K562 (cell line): ENCODE measurements around the gene ABHD1. TPM values are rescaled to one million over a fixed set of nuclear protein-coding genes. Genes with fewer than 3 reads are reported as not detected.

Experiments
- ATAC-seq: fragments of 200-7000 bp; cut with Tn5 transposase; 3 replicates; pipeline ENCODE4 v1.9.1; 2020; ENCODE audit warnings: moderate library complexity
- BruUV-seq: library from RNA; stranded (reverse); fragments of 400-500 nt; replicated peaks from 2 replicates; lab custom pipeline; 2021; lab: Mats Ljungman, UMichigan
- CTCF ChIA-PET: fragments of 300-600 bp; formaldehyde crosslinking; extraction: SDS; loops from one replicate; lab custom pipeline; 2021; ENCODE audit warnings: low intra/inter-chr PET ratio; lab: Yijun Ruan, JAX
- POLR2A ChIA-PET: fragments of 300-600, 350-650 bp; sonication (Branson Sonifier 250); formaldehyde crosslinking; extraction: SDS; loops from one replicate; lab custom pipeline; 2021; ENCODE audit warnings: antibody characterized with exemption, inconsistent platforms; lab: Yijun Ruan, JAX
- DNase-seq, 4 experiments: peaks; one replicate each; pipeline versions ENCODE4 v3.0.0 to v3.0.0-alpha.2; 2011 to 2018; ENCODE audit warnings: low spot score in 3 of 4, mixed read lengths in 3 of 4; ENCODE audit errors: extremely low read depth in 1 of 4
- FAIRE-seq: peaks from 2 replicates; lab custom pipeline; 2011; peaks lifted over from hg19 to GRCh38; lab: Jason Lieb, UNC
- H2AFZ ChIP-seq: 2 replicates; pipeline ENCODE4 v1.6.0; 2011; ENCODE audit warnings: low read depth, low read length, control low read depth, inconsistent platforms
- H3K27ac ChIP-seq: fragments of 200-600 bp; 3 replicates; pipeline ENCODE4 v1.8.0; 2011; ENCODE audit warnings: low read depth, mild to moderate bottlenecking, control low read depth, inconsistent platforms, low read length, moderate library complexity, mixed read lengths; ENCODE audit errors: extremely low read depth
- H3K27me3 ChIP-seq, 2 experiments: fragments of 300-600 bp in 1 of 2; 2 replicates in 1 of 2; 3 replicates in 1 of 2; pipeline versions ENCODE4 v1.6.0 to v1.8.0; 2011; ENCODE audit warnings: inconsistent platforms in 2 of 2, low read length in 2 of 2, mild to moderate bottlenecking in 1 of 2, mixed read lengths in 1 of 2, moderate library complexity in 1 of 2; ENCODE audit not compliant: control insufficient read depth in 2 of 2, insufficient read depth in 2 of 2
- H3K36me3 ChIP-seq: fragments of 300-600 bp; 3 replicates; pipeline ENCODE4 v1.8.0; 2011; ENCODE audit warnings: mild to moderate bottlenecking, low read length, inconsistent platforms; ENCODE audit not compliant: control insufficient read depth, insufficient read depth
- H3K4me1 ChIP-seq, 2 experiments: fragments of 200-600 bp in 1 of 2; replicated peaks in 1 of 2; 2 replicates in 1 of 2; 3 replicates in 1 of 2; pipeline versions ENCODE4 v1.5.1 to v1.8.0; 2011; ENCODE audit warnings: inconsistent platforms in 2 of 2, low read length in 2 of 2, mild to moderate bottlenecking in 1 of 2, mixed read lengths in 1 of 2, moderate library complexity in 1 of 2; ENCODE audit not compliant: control insufficient read depth in 2 of 2, insufficient read depth in 2 of 2
- H3K4me2 ChIP-seq: 2 replicates; pipeline ENCODE4 v1.6.1; 2011; ENCODE audit warnings: low read length, control low read depth, inconsistent platforms, mixed read lengths; ENCODE audit not compliant: insufficient read depth
- H3K4me3 ChIP-seq: fragments of 200-600 bp; sonication (generic), shearing (Covaris generic); 2 replicates; pipeline ENCODE4 v1.5.1; 2016; ENCODE audit warnings: control low read depth, inconsistent platforms
- H3K79me2 ChIP-seq: fragments of 200-600 bp; 3 replicates; pipeline ENCODE4 v1.8.0; 2011; ENCODE audit warnings: low read length, inconsistent platforms; ENCODE audit not compliant: control insufficient read depth, insufficient read depth
- H3K9ac ChIP-seq, 2 experiments: 2 replicates each; pipeline versions ENCODE4 v1.6.0 to v1.6.1; 2011; ENCODE audit warnings: low read depth in 2 of 2, low read length in 2 of 2, control low read depth in 1 of 2, inconsistent platforms in 1 of 2, mild to moderate bottlenecking in 1 of 2, mixed read lengths in 1 of 2; ENCODE audit not compliant: insufficient read depth in 1 of 2
- H3K9me1 ChIP-seq: one replicate; pipeline ENCODE4 v1.6.0; 2011; ENCODE audit warnings: inconsistent platforms, mild to moderate bottlenecking, low read length, moderate library complexity; ENCODE audit not compliant: control insufficient read depth, insufficient read depth
- H3K9me3 ChIP-seq: replicated peaks from 2 replicates; pipeline ENCODE4 v1.5.1; 2011; ENCODE audit warnings: low read depth, low read length, inconsistent platforms; ENCODE audit not compliant: control insufficient read depth, insufficient read depth
- H4K20me1 ChIP-seq: replicated peaks from 2 replicates; pipeline ENCODE4 v1.6.1; 2011; ENCODE audit warnings: low read length, inconsistent platforms, mixed read lengths; ENCODE audit not compliant: control insufficient read depth, insufficient read depth
- KAT7 ChIP-seq: sonication (generic); formaldehyde crosslinking; IDR thresholded peaks from 2 replicates; pipeline ENCODE4 v1.8.0; 2022; ENCODE audit warnings: missing genetic modification reagents, mild to moderate bottlenecking, borderline replicate concordance
- RBM39 ChIP-seq: fragments of 200-400 bp; formaldehyde crosslinking; optimal IDR thresholded peaks from 2 replicates; pipeline ENCODE3; 2018; ENCODE audit warnings: low read depth, low read length
- ZBED1 ChIP-seq: IDR thresholded peaks from 2 replicates; pipeline ENCODE4 v1.6.1; 2014
- WGBS: fragments of 100-300 bp; shearing (Covaris generic); methylation state at CpG from one replicate; pipeline ENCODE4 v1.1.6; 2016; ENCODE audit warnings: low coverage, mixed read lengths; ENCODE audit not compliant: insufficient coverage; ENCODE audit errors: missing lambda C conversion rate; 5-methylcytosine and 5-hydroxymethylcytosine counted together
- in situ Hi-C: fragments of 300-500 bp; cut with MboI; formaldehyde crosslinking; loops from 4 replicates; pipeline ENCODE4 v1.15.0; 2018; ENCODE audit warnings: inconsistent platforms, mixed read lengths
- intact Hi-C: fragments of 100-400 bp; cut with micrococcal nuclease; formaldehyde crosslinking; loops from 2 replicates; pipeline ENCODE4 v1.14.2; 2022
- polyA plus RNA-seq, 8 experiments: library from polyadenylated mRNA; depleted of rRNA in 4 of 8; stranded (reverse) in 5 of 8; unstranded in 3 of 8; fragments of >200 nt; fragmentation: Nextera tagmentation in 2 of 8; fragmentation: Illumina TruSeq in 1 of 8; extraction: Ambion mirVana in 2 of 8; extraction: Trizol in 1 of 8; gene quantifications; 2 replicates each; pipeline versions ENCODE4 v1.2.1 to v1.2.3, GENCODE V29; 2011 to 2014; ENCODE audit warnings: inconsistent platforms in 1 of 8, missing spikeins in 1 of 8
- total RNA-seq, 7 experiments: library from RNA; depleted of rRNA in 6 of 7; stranded (reverse); fragments of >200 nt in 6 of 7; fragmentation: Illumina TruSeq in 2 of 7; extraction: Trizol in 2 of 7; gene quantifications; 2 replicates each; pipeline versions ENCODE4 v1.2.1 to v1.2.3, GENCODE V29; 2011 to 2021; ENCODE audit warnings: low replicate concordance in 1 of 7
- TF ChIP-seq, protein P1 (sequence below): fragments of 200-800 bp; sonication (Bioruptor generic); IDR thresholded peaks from 2 replicates; pipeline ENCODE4 v1.6.1; 2016; ENCODE audit warnings: missing genetic modification characterization, missing compliant biosample characterization
- TF ChIP-seq, protein P2 (sequence below): fragments of 450-650 bp; formaldehyde crosslinking; IDR thresholded peaks from 2 replicates; pipeline ENCODE4 v1.4.0; 2020; ENCODE audit warnings: mild to moderate bottlenecking, mixed read lengths

The ABHD1 gene
- total and polyA plus RNA-seq, 9 of the 15 experiments (the other 6 are each of a cell fraction or from before 2014, with no cell fraction given): 0.10 to 0.16 (median 0.11) TPM; not detected in 5

DNA sequence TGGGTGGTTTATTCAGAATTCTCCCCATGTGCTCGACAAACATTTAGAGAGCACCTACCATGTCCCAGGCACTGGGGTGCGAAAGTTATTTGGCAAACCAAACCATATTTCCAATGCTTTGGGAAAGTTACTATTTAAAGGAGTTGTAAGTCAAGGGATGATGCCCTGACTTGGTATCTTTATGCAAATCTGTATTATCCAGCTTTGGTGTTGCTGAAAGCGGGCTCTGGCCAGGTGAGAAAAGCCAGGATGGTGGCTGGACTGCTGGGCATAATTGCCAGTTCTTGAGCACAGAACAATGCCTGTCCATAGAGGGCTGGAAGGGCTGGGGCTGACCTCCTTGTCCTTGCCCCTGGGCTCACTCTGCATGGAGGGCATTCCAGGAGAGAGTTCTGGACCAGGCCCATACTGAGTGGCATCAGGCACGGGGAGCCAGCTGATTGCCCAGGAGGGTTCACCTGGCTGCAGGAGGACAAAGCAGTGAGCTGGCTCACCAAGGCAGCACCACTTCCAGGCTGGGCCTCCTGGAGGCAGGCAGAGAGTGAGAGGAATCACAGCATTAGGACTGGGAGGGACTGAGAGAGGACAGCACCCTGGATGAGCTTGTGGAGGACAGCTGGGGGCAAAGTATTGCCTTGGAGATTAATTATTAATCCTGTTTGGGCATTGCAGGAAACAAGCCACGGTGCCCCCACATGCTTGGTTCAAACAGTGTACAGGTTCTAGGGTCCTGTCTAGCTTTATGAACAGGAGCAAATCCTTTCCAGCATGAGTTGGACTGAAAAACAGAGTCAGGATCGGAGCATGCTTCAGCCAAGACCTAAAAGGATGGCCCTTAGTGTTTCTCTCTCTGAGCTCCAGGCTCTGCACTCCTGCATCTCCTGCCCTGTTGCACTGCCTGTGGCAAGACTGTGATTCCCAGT is 29.9 kb upstream of the ABHD1 start:
- no peaks in the 10 kb centered on the region; the same call in 2 of the 3 replicates for H3K36me3 ChIP-seq
- FAIRE-seq (no peak), ATAC-seq (no peak), DNase-seq (no peak)
- no TSS peak for BruUV-seq
- H2AFZ ChIP-seq: peak overlapping the region; percentile 94
- H3K9ac ChIP-seq: peak overlapping the region; percentile 35 to 72
- no peaks in the 10 kb centered on the region for H3K9me3 ChIP-seq
- intact Hi-C loops: no loop called here
- POLR2A ChIA-PET: interaction anchor here (0.5 to 3.6 kb wide), 4 partner anchors 12 to 531 kb away, joined by 3 to 11 read pairs (median 4); no protein-coding TSS in a partner anchor
- TF ChIP-seq ZBED1 (no peak), RBM39 (no peak), KAT7 (CRISPR knock-in tag) (0 out of 2 replicates have a peak, but pooled peaks have one; percentile 19)
- TF ChIP-seq, protein P1, sequence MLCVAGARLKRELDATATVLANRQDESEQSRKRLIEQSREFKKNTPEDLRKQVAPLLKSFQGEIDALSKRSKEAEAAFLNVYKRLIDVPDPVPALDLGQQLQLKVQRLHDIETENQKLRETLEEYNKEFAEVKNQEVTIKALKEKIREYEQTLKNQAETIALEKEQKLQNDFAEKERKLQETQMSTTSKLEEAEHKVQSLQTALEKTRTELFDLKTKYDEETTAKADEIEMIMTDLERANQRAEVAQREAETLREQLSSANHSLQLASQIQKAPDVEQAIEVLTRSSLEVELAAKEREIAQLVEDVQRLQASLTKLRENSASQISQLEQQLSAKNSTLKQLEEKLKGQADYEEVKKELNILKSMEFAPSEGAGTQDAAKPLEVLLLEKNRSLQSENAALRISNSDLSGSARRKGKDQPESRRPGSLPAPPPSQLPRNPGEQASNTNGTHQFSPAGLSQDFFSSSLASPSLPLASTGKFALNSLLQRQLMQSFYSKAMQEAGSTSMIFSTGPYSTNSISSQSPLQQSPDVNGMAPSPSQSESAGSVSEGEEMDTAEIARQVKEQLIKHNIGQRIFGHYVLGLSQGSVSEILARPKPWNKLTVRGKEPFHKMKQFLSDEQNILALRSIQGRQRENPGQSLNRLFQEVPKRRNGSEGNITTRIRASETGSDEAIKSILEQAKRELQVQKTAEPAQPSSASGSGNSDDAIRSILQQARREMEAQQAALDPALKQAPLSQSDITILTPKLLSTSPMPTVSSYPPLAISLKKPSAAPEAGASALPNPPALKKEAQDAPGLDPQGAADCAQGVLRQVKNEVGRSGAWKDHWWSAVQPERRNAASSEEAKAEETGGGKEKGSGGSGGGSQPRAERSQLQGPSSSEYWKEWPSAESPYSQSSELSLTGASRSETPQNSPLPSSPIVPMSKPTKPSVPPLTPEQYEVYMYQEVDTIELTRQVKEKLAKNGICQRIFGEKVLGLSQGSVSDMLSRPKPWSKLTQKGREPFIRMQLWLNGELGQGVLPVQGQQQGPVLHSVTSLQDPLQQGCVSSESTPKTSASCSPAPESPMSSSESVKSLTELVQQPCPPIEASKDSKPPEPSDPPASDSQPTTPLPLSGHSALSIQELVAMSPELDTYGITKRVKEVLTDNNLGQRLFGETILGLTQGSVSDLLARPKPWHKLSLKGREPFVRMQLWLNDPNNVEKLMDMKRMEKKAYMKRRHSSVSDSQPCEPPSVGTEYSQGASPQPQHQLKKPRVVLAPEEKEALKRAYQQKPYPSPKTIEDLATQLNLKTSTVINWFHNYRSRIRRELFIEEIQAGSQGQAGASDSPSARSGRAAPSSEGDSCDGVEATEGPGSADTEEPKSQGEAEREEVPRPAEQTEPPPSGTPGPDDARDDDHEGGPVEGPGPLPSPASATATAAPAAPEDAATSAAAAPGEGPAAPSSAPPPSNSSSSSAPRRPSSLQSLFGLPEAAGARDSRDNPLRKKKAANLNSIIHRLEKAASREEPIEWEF (CRISPR knock-in tag): 0 out of 2 replicates have a peak, but pooled peaks have one; percentile 61
- TF ChIP-seq, protein P2, sequence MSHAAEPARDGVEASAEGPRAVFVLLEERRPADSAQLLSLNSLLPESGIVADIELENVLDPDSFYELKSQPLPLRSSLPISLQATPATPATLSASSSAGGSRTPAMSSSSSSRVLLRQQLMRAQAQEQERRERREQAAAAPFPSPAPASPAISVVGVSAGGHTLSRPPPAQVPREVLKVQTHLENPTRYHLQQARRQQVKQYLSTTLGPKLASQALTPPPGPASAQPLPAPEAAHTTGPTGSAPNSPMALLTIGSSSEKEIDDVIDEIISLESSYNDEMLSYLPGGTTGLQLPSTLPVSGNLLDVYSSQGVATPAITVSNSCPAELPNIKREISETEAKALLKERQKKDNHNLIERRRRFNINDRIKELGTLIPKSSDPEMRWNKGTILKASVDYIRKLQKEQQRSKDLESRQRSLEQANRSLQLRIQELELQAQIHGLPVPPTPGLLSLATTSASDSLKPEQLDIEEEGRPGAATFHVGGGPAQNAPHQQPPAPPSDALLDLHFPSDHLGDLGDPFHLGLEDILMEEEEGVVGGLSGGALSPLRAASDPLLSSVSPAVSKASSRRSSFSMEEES (CRISPR knock-in tag): no peak
- H4K20me1 ChIP-seq: no peaks in the 10 kb centered on the region
- peaks cover 5% of the 10 kb centered on the region; the same call in 2 of the 3 replicates for H3K79me2 ChIP-seq
- H3K27me3 ChIP-seq: no peaks in the 10 kb centered on the region
- in situ Hi-C loops: no loop called here
- H3K4me3 ChIP-seq: no peak overlapping the region
- no peaks in the 10 kb centered on the region for H3K9me1 ChIP-seq
- WGBS: 83% methylated on average over 6 of the region's 6 CpGs
- no peak overlapping the region; the same call in 1 of the 2 replicates for H3K4me2 ChIP-seq
- peak overlapping the region; percentile 69 for H3K27ac ChIP-seq
- CTCF ChIA-PET: no interaction called here
- H3K4me1 ChIP-seq: peaks cover 46 to 53% of the 10 kb centered on the region in 2 experiments
